ENCODE results near the gene BCL6.

DNA sequence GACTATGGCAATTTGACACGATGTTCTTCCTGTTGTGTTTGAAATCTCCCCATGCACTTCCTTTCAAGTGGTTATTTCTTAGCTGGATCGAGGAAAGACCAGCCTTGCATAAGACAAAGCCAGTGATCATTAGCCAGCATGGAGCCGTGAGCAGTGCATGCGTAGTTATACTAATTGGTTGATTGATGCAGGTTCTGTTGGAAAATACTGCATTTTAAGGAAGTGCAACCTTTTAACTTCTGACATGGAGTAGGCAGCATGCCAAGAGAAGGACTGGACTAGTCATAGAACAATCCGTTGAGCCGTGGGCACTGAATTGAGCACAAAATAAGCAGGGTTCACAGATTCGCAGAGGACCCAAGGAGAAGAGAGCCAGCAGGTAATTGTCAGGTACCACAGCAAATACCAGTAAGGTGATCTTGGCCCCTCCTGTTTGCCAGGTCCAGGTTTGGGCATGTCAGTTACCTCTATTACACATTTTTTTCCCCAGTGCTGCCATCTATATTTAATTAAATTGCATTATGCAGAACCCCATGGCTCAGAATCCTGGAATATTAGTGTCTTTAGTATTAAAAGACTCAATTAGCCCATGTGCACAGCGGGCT is 29.0 kb upstream of the BCL6 start:
- TF ChIP-seq, protein P1, sequence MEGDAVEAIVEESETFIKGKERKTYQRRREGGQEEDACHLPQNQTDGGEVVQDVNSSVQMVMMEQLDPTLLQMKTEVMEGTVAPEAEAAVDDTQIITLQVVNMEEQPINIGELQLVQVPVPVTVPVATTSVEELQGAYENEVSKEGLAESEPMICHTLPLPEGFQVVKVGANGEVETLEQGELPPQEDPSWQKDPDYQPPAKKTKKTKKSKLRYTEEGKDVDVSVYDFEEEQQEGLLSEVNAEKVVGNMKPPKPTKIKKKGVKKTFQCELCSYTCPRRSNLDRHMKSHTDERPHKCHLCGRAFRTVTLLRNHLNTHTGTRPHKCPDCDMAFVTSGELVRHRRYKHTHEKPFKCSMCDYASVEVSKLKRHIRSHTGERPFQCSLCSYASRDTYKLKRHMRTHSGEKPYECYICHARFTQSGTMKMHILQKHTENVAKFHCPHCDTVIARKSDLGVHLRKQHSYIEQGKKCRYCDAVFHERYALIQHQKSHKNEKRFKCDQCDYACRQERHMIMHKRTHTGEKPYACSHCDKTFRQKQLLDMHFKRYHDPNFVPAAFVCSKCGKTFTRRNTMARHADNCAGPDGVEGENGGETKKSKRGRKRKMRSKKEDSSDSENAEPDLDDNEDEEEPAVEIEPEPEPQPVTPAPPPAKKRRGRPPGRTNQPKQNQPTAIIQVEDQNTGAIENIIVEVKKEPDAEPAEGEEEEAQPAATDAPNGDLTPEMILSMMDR (IDR thresholded peaks at IDR 0.05): no peak
- TF ChIP-seq EZH2phosphoT487 (IDR thresholded peaks at IDR 0.05): no peak
- TF ChIP-seq EZH2 (IDR thresholded peaks at IDR 0.05): no peak
